MM.1S (cell line): Measurements from ENCODE around the gene CORO1C.

Source experiments
- DNase-seq: peaks from one replicate; pipeline ENCODE4 v3.0.0-alpha.2; 2015
- H2AFZ ChIP-seq: fragments of 300-600 bp; sonication (generic); 2 replicates; pipeline ENCODE4 v1.6.0; 2016; ENCODE audit warnings: antibody characterized with exemption, low read length
- H3F3A ChIP-seq: fragments of 300-600 bp; sonication (generic); 2 replicates; pipeline ENCODE4 v1.6.1; 2016; ENCODE audit warnings: mild to moderate bottlenecking, antibody characterized with exemption, low read length, moderate library complexity, mixed read lengths; ENCODE audit not compliant: insufficient read depth
- H3K27ac ChIP-seq: fragments of 300-600 bp; sonication (generic); 2 replicates; pipeline ENCODE4 v1.5.1; 2016; ENCODE audit warnings: mild to moderate bottlenecking, low read length
- H3K27me3 ChIP-seq: fragments of 300-600 bp; sonication (generic); replicated peaks from 2 replicates; pipeline ENCODE4 v1.6.0; 2016; ENCODE audit warnings: low read length; ENCODE audit not compliant: insufficient read depth
- H3K36me3 ChIP-seq: fragments of 300-600 bp; sonication (generic); replicated peaks from 2 replicates; pipeline ENCODE4 v1.6.1; 2016; ENCODE audit warnings: mild to moderate bottlenecking, low read length, mixed read lengths; ENCODE audit not compliant: insufficient read depth
- H3K4me1 ChIP-seq: fragments of 300-600 bp; sonication (generic); 2 replicates; pipeline ENCODE4 v1.6.1; 2016; ENCODE audit warnings: low read length, mixed read lengths
- H3K4me2 ChIP-seq: fragments of 300-600 bp; sonication (generic); 2 replicates; pipeline ENCODE4 v1.6.0; 2016; ENCODE audit warnings: low read depth, low read length
- H3K4me3 ChIP-seq: fragments of 300-600 bp; sonication (generic); 2 replicates; pipeline ENCODE4 v1.5.1; 2016; ENCODE audit warnings: low read length, mixed read lengths
- H3K79me2 ChIP-seq: fragments of 300-600 bp; sonication (generic); 2 replicates; pipeline ENCODE4 v1.6.1; 2016; ENCODE audit warnings: mixed run types, low read length, mixed read lengths
- H3K9ac ChIP-seq: fragments of 300-600 bp; sonication (generic); 2 replicates; pipeline ENCODE4 v1.6.1; 2016; ENCODE audit warnings: low read length, mixed read lengths
- H3K9me2 ChIP-seq: fragments of 300-600 bp; sonication (generic); replicated peaks from 2 replicates; pipeline ENCODE4 v1.6.1; 2016; ENCODE audit warnings: mild to moderate bottlenecking, low read length, mixed read lengths; ENCODE audit not compliant: insufficient read depth
- H3K9me3 ChIP-seq: fragments of 300-600 bp; sonication (generic); replicated peaks from 2 replicates; pipeline ENCODE4 v1.6.1; 2016; ENCODE audit warnings: mild to moderate bottlenecking, low read length, mixed read lengths; ENCODE audit not compliant: insufficient read depth
- H4K20me1 ChIP-seq: fragments of 300-600 bp; sonication (generic); 2 replicates; pipeline ENCODE4 v1.6.1; 2016; ENCODE audit warnings: mild to moderate bottlenecking, low read length, moderate library complexity, mixed read lengths; ENCODE audit not compliant: insufficient read depth
- CTCF ChIP-seq: fragments of 300-600 bp; sonication (generic); IDR thresholded peaks from 2 replicates; pipeline ENCODE4 v1.5.1; 2016; ENCODE audit warnings: antibody characterized with exemption, low read length, mixed read lengths
- EZH2 ChIP-seq: fragments of 300-600 bp; sonication (generic); optimal IDR thresholded peaks from 2 replicates; pipeline ENCODE3; 2017; ENCODE audit warnings: low read depth, mild to moderate bottlenecking, antibody characterized with exemption, low read length, mixed read lengths
- EZH2phosphoT487 ChIP-seq: fragments of 300-600 bp; sonication (generic); IDR thresholded peaks from 2 replicates; pipeline ENCODE4 v1.6.1; 2018; ENCODE audit warnings: antibody characterized with exemption, low read length

The CORO1C gene

GRCh38 chr12:108635201-108635996, 95.9 kb downstream of the CORO1C start:
- Histone ChIP-seq H3K9me3 (no peaks in the 10 kb centered on the region), H3K36me3 (no peaks in the 10 kb centered on the region), H3K9ac (peak overlapping the region; percentile 99), H2AFZ (no peak overlapping the region), H3K27me3 (no peaks in the 10 kb centered on the region), H3K4me3 (peak overlapping the region; percentile 85), H3F3A (peaks cover 89% of the 10 kb centered on the region), H3K27ac (peak overlapping the region; percentile 99), H3K79me2 (peaks cover 66% of the 10 kb centered on the region), H3K4me2 (peak overlapping the region; percentile 96), H4K20me1 (no peaks in the 10 kb centered on the region), H3K9me2 (no peaks in the 10 kb centered on the region), H3K4me1 (peaks cover 48% of the 10 kb centered on the region)
- DNase-seq: peak; percentile 98
- no peak for TF ChIP-seq CTCF
- no peak for TF ChIP-seq EZH2
- TF ChIP-seq EZH2phosphoT487: no peak

- Histone ChIP-seq H3K4me1 (peaks cover 49% of the 10 kb centered on the region), H3K79me2 (peaks cover 69% of the 10 kb centered on the region), H3K9me2 (no peaks in the 10 kb centered on the region), H3K9ac (peak overlapping the region; percentile 99), H3F3A (peaks cover 91% of the 10 kb centered on the region), H3K9me3 (no peaks in the 10 kb centered on the region), H3K27me3 (no peaks in the 10 kb centered on the region), H3K27ac (peak overlapping the region; percentile 99), H3K4me2 (peak overlapping the region; percentile 96), H3K36me3 (no peaks in the 10 kb centered on the region), H3K4me3 (peak overlapping the region; percentile 85), H4K20me1 (no peaks in the 10 kb centered on the region), H2AFZ (no peak overlapping the region)
- peak; percentile 94 for DNase-seq
- TF ChIP-seq EZH2phosphoT487 (no peak), CTCF (no peak), EZH2 (no peak)
Measured at GRCh38 chr12:108634341-108634751, 97.0 kb downstream of the CORO1C start.

GRCh38 chr12:108633534-108634248, 97.6 kb downstream of the CORO1C start, which contains the start of gene SELPLG:
SELPLG (minus strand) TSS chr12:108633894; CDS start chr12:108624307, 9,587 bp downstream.
- no peak within 1 kb of the TSS for H2AFZ ChIP-seq

More at GRCh38 chr12:108633534-108634248, 97.6 kb downstream of the CORO1C start, which contains the start of gene SELPLG:
- Histone ChIP-seq H3K9ac (peak within 1 kb of the TSS; percentile 99), H3K79me2 (peaks cover 69% of the 10 kb centered on the region), H3K4me1 (peaks cover 52% of the 10 kb centered on the region), H3K27ac (peak within 1 kb of the TSS; percentile 99), H3K4me2 (peak within 1 kb of the TSS; percentile 96), H3K9me2 (no peaks in the 10 kb centered on the region), H3K4me3 (peak within 1 kb of the TSS; percentile 85), H3K27me3 (no peaks in the 10 kb centered on the region), H3K36me3 (no peaks in the 10 kb centered on the region), H3F3A (peaks cover 94% of the 10 kb centered on the region), H4K20me1 (no peaks in the 10 kb centered on the region), H3K9me3 (no peaks in the 10 kb centered on the region)
- peak; percentile 95 for DNase-seq
- TF ChIP-seq EZH2 (no peak), CTCF (peak; percentile 46)
